Ramos (cell line): ENCODE data around the gene GDPD5.

ENCODE experiments used
- in situ Hi-C: fragments of 300-500 bp; cut with MboI; formaldehyde crosslinking; loops from one replicate; pipeline ENCODE4 v1.14.3; 2022; ENCODE audit warnings: low sequenced_read_pairs; ENCODE audit not compliant: unreplicated experiment

GDPD5 gene

GRCh38 chr11:75558939-75559843, 33.5 kb upstream of the GDPD5 start:
- in situ Hi-C loops = no loop called here

- in situ Hi-C loops = no loop called here
These were observed 32.1 kb upstream of the GDPD5 start for GRCh38 chr11:75557666-75558494.

- in situ Hi-C loops = no loop called here
These were observed 30.5 kb upstream of the GDPD5 start for GRCh38 chr11:75556275-75556674.

- in situ Hi-C loops = no loop called here
These were observed 29.5 kb upstream of the GDPD5 start for GRCh38 chr11:75555079-75555811.

GRCh38 chr11:75554258-75555022, 28.7 kb upstream of the GDPD5 start:
- in situ Hi-C loops = no loop called here

GRCh38 chr11:75553889-75554257, 28.1 kb upstream of the GDPD5 start:
- in situ Hi-C loops = no loop called here

GRCh38 chr11:75553182-75553581, 27.4 kb upstream of the GDPD5 start:
- in situ Hi-C loops = no loop called here

GRCh38 chr11:75549370-75549958, 23.7 kb upstream of the GDPD5 start:
- in situ Hi-C loops = no loop called here

GRCh38 chr11:75548595-75549272, 23.0 kb upstream of the GDPD5 start:
- in situ Hi-C loops = no loop called here

- in situ Hi-C loops = no loop called here
These were observed 21.9 kb upstream of the GDPD5 start for GRCh38 chr11:75547617-75548058.

GRCh38 chr11:75547177-75547576, 21.4 kb upstream of the GDPD5 start:
- in situ Hi-C loops = no loop called here

GRCh38 chr11:75543806-75544205, 18.1 kb upstream of the GDPD5 start:
- in situ Hi-C loops = no loop called here

- in situ Hi-C loops = no loop called here
These were observed 16.3 kb upstream of the GDPD5 start for GRCh38 chr11:75542088-75542438.

- in situ Hi-C loops = no loop called here
These were observed 15.7 kb upstream of the GDPD5 start for GRCh38 chr11:75541193-75542087.

- in situ Hi-C loops = no loop called here
These were observed 14.0 kb upstream of the GDPD5 start for GRCh38 chr11:75539459-75540334.

- in situ Hi-C loops = no loop called here
These were observed 12.6 kb upstream of the GDPD5 start for GRCh38 chr11:75538150-75538942.
